ENCODE measurements around the gene SYNC. TPM values are rescaled to one million over a fixed set of nuclear protein-coding genes. Genes with fewer than 3 reads are reported as not detected.

SYNC gene
- total and polyA plus RNA-seq, 2 experiments from 2014 or later, result not detected

GRCh38 chr1:32727876-32728275, 25.3 kb upstream of the SYNC start (continued):
- TF ChIP-seq CREB1 (CRISPR knock-in tag; IDR thresholded peaks at IDR 0.05; ENCODE audit: low read depth), result no peak
- TF ChIP-seq ZNF462 (CRISPR knock-in tag; IDR thresholded peaks at IDR 0.05), result no peak
- no peak for TF ChIP-seq POLR2AphosphoS5 (IDR thresholded peaks at IDR 0.05; ENCODE audit: low read depth)
- no peak for TF ChIP-seq EZH2 (IDR thresholded peaks at IDR 0.05; ENCODE audit: low read depth, unreplicated experiment)
- no peak for TF ChIP-seq EZH2phosphoT487 (IDR thresholded peaks at IDR 0.05; ENCODE audit: unreplicated experiment)

- no peaks in the 10 kb centered on the region for H3K27me3 ChIP-seq (ENCODE audit: insufficient read depth)
- H3K4me1 ChIP-seq (ENCODE audit: insufficient read depth), result peaks cover 13% of the 10 kb centered on the region; the same call in 1 of the 2 replicates
- 0 out of 2 replicates have a peak, but pooled peaks cover 4% of the 10 kb centered on the region for H3F3A ChIP-seq (replicated peaks; ENCODE audit: low read depth)
- no peak overlapping the region for H3K4me3 Mint-ChIP-seq
- no peaks in the 10 kb centered on the region for H3K79me2 ChIP-seq (replicated peaks; ENCODE audit: insufficient read depth)
- H3K4me1 Mint-ChIP-seq, result peaks cover 17% of the 10 kb centered on the region
- H3K9me2 ChIP-seq (ENCODE audit: insufficient read depth), result no peaks in the 10 kb centered on the region; the same call in 1 of the 2 replicates
- no peaks in the 10 kb centered on the region for H3K9me3 Mint-ChIP-seq
- H2AFZ ChIP-seq, result peak overlapping the region; percentile 90
- H3K27ac Mint-ChIP-seq, result no peak overlapping the region; the same call in 1 of the 2 replicates
- no peaks in the 10 kb centered on the region for H3K36me3 ChIP-seq (ENCODE audit: insufficient read depth)
- H3K36me3 Mint-ChIP-seq (ENCODE audit: low read depth), result no peaks in the 10 kb centered on the region
- no peak overlapping the region for H3K4me3 ChIP-seq
- no peak overlapping the region for H3K27ac ChIP-seq (ENCODE audit: low read depth)
- H3K4me2 ChIP-seq, result 0 out of 2 replicates have a peak overlapping the region, but pooled peaks have one; percentile 51
- H3K27me3 Mint-ChIP-seq (ENCODE audit: insufficient read depth, low read depth, poor library complexity), result peaks cover 14% of the 10 kb centered on the region
- no peaks in the 10 kb centered on the region for H4K20me1 ChIP-seq (replicated peaks; ENCODE audit: insufficient read depth)
- no peak for DNase-seq (ENCODE audit: low spot score)
- ATAC-seq, result no peak
- TF ChIP-seq EZH2phosphoT487 (IDR thresholded peaks at IDR 0.05; ENCODE audit: unreplicated experiment), result no peak
- TF ChIP-seq ETS1 (IDR thresholded peaks at IDR 0.05), result no peak
- no peak for TF ChIP-seq REST (IDR thresholded peaks at IDR 0.05; ENCODE audit: unreplicated experiment)
- no peak for TF ChIP-seq ZNF331 (CRISPR knock-in tag; IDR thresholded peaks at IDR 0.05; ENCODE audit: low read depth)
- TF ChIP-seq NANOG (IDR thresholded peaks at IDR 0.05; ENCODE audit: borderline replicate concordance), result no peak
- TF ChIP-seq EZH2 (IDR thresholded peaks at IDR 0.05; ENCODE audit: low read depth, unreplicated experiment), result no peak
Observed at GRCh38 chr1:32725615-32725982, 23.0 kb upstream of the SYNC start.
